Bronchial smooth muscle cell (primary cell): ENCODE measurements around the gene BTNL9. TPM values are rescaled to one million over a fixed set of nuclear protein-coding genes. Genes with fewer than 3 reads are reported as not detected.

Experiments used
- total RNA-seq: library from RNA; depleted of rRNA; stranded (reverse); fragments of >200 nt; gene quantifications from 2 replicates; pipeline ENCODE4 v1.2.1, GENCODE V29; 2014

Gene BTNL9
- not detected in 2 replicates for total RNA-seq

DNA sequence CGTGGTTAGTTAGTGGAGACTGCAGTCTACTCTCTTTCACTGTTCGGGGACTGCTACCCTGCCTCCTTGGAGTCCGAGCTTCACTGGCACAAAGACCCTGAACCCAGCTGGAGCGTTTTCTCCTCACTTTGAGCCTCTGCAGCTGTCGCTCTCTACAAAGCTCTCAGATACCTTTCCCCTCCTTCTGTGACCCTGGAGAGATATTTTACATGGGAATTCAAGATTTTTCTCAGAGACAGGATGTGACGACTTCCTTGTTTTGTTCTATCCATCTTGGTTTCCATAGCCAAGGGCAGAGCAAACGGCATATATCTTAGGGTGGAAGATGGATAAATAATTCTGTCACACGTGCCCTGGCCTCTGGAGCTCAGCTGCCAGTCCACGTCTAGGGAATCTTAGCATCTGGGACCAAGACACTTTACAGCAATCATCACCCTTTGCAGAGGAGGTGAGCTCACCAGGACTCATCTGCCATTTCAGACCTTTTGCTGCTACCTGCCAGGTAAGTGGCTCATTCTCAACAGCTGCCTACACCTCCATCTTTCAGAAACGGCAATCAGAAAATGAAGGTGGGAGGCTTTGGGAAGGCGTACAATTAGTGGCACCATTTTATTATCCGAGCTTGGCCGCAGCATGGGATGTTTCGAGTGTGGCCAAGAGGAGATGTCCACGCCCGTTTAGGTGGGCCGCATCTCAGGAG is at the start of gene BTNL9:
BTNL9 (plus strand) TSS at position 336 of the 700 bp plus-strand sequence. CDS start 5,224 bp downstream, outside the sequence.

Other genes with a start within 250 kb of the BTNL9 start
- 60.1 and 63.5 TPM in 2 replicates for gene MGAT1, start 237.5 kb upstream of the BTNL9 start, total RNA-seq
- gene ZFP62, start 179.0 kb upstream of the BTNL9 start, total RNA-seq, result 17.0 and 20.5 TPM in 2 replicates
- not detected in 2 replicates for gene BTNL8, start 141.1 kb upstream of the BTNL9 start, total RNA-seq
- not detected in 2 replicates for gene BTNL3, start 51.4 kb upstream of the BTNL9 start, total RNA-seq
- under 0.01 TPM in 1 of 2 replicates, not detected in the other for gene OR2V1, start 90.9 kb downstream of the BTNL9 start, total RNA-seq
- not detected in 2 replicates for gene OR2V2, start 107.3 kb downstream of the BTNL9 start, total RNA-seq
- 1.7 and 3.0 TPM in 2 replicates for gene TRIM7, start 164.9 kb downstream of the BTNL9 start, total RNA-seq
- gene TRIM41, start 183.0 kb downstream of the BTNL9 start, total RNA-seq, result 21.2 and 23.2 TPM in 2 replicates
- gene RACK1, start 203.6 kb downstream of the BTNL9 start, total RNA-seq, result 4,132 and 7,422 TPM in 2 replicates
- gene TRIM52, start 220.9 kb downstream of the BTNL9 start, total RNA-seq, result 5.7 and 10.0 TPM in 2 replicates